H1 (cell line): Measurements from ENCODE around the gene TNFSF4. TPM values are rescaled to one million over a fixed set of nuclear protein-coding genes. Genes with fewer than 3 reads are reported as not detected.

ENCODE experiments used
- CTCF ChIA-PET: fragments of 300-600 bp; sonication (Branson Sonifier 250); formaldehyde crosslinking; loops from one replicate; lab custom pipeline; 2021; ENCODE audit not compliant: partially characterized antibody; lab: Charles Lee
- POLR2A ChIA-PET: fragments of 300-600 bp; sonication (Branson Sonifier 250); formaldehyde crosslinking; loops from one replicate; lab custom pipeline; 2021; ENCODE audit warnings: inconsistent platforms; ENCODE audit not compliant: partially characterized antibody; lab: Charles Lee
- DNase-seq, 2 experiments: peaks; one replicate each; pipeline versions ENCODE4 v3.0.0 to v3.0.0-alpha.2; 2010 to 2022; ENCODE audit warnings: low spot score in 2 of 2, low read depth in 1 of 2, mixed read lengths in 1 of 2
- FAIRE-seq: peaks from 2 replicates; lab custom pipeline; 2011; peaks lifted over from hg19 to GRCh38; lab: Jason Lieb, UNC
- H2AFZ ChIP-seq: 2 replicates; pipeline ENCODE4 v1.8.1; 2012; ENCODE audit warnings: low read length, inconsistent platforms
- H2AK5ac ChIP-seq: 2 replicates; pipeline ENCODE4 v1.6.1; 2013; ENCODE audit warnings: low read depth, low read length
- H2BK120ac ChIP-seq: replicated peaks from 2 replicates; pipeline ENCODE3; 2013; ENCODE audit warnings: low read depth, low read length, inconsistent platforms
- H2BK12ac ChIP-seq: 2 replicates; pipeline ENCODE4 v1.6.1; 2013; ENCODE audit warnings: low read depth, low read length
- H2BK15ac ChIP-seq: 2 replicates; pipeline ENCODE4 v1.6.1; 2013; ENCODE audit warnings: low read length
- H2BK20ac ChIP-seq: 2 replicates; pipeline ENCODE4 v1.6.1; 2013; ENCODE audit warnings: low read length
- H2BK5ac ChIP-seq: 2 replicates; pipeline ENCODE4 v1.6.1; 2013; ENCODE audit warnings: low read depth, low read length
- H3K14ac ChIP-seq: 2 replicates; pipeline ENCODE4 v1.6.1; 2013; ENCODE audit warnings: inconsistent platforms; ENCODE audit not compliant: insufficient read length
- H3K18ac ChIP-seq: 2 replicates; pipeline ENCODE4 v1.6.1; 2013; ENCODE audit warnings: low read length; ENCODE audit errors: extremely low read depth
- H3K23ac ChIP-seq: 2 replicates; pipeline ENCODE4 v1.6.1; 2013; ENCODE audit warnings: inconsistent platforms; ENCODE audit not compliant: insufficient read length
- H3K23me2 ChIP-seq: 2 replicates; pipeline ENCODE4 v1.6.1; 2013; ENCODE audit warnings: low read depth, low read length
- H3K27ac ChIP-seq: 2 replicates; pipeline ENCODE4 v1.6.1; 2011; ENCODE audit warnings: low read depth, low read length, inconsistent platforms
- H3K27me3 ChIP-seq, 4 experiments: replicated peaks in 1 of 4; 1 replicate in 1 of 4; 2 replicates in 3 of 4; pipeline versions ENCODE4 v1.6.1 to v1.8.1; 2011 to 2013; ENCODE audit warnings: low read length in 3 of 4, mild to moderate bottlenecking in 3 of 4, inconsistent platforms in 2 of 4, mixed read lengths in 2 of 4, moderate library complexity in 1 of 4; ENCODE audit not compliant: control insufficient read depth in 3 of 4, insufficient read depth in 3 of 4; ENCODE audit errors: extremely low read depth in 1 of 4
- H3K36me3 ChIP-seq, 4 experiments: 2 replicates each; pipeline versions ENCODE4 v1.6.1 to v1.8.1; 2011 to 2013; ENCODE audit warnings: mild to moderate bottlenecking in 4 of 4, low read length in 3 of 4, moderate library complexity in 2 of 4, control low read depth in 1 of 4, inconsistent platforms in 1 of 4; ENCODE audit not compliant: insufficient read depth in 4 of 4, control insufficient read depth in 2 of 4
- H3K4ac ChIP-seq: replicated peaks from 2 replicates; pipeline ENCODE3; 2013; ENCODE audit warnings: low read length, low read depth, mixed read lengths, inconsistent platforms; ENCODE audit not compliant: insufficient read length
- H3K4me1 ChIP-seq, 4 experiments: replicated peaks in 1 of 4; 1 replicate in 1 of 4; 2 replicates in 3 of 4; pipeline versions ENCODE4 v1.6.1 to v1.8.1; 2011 to 2013; ENCODE audit warnings: low read length in 3 of 4, inconsistent platforms in 2 of 4, mixed read lengths in 1 of 4; ENCODE audit not compliant: insufficient read depth in 4 of 4, control insufficient read depth in 3 of 4
- H3K4me2 ChIP-seq, 2 experiments: 2 replicates each; pipeline versions ENCODE4 v1.6.1 to v1.8.1; 2011 to 2013; ENCODE audit warnings: low read depth in 2 of 2, low read length in 2 of 2, control low read depth in 1 of 2, inconsistent platforms in 1 of 2, mild to moderate bottlenecking in 1 of 2; ENCODE audit not compliant: insufficient read depth in 1 of 2
- H3K4me3 ChIP-seq, 4 experiments: fragments of 200-600, 300-600 bp in 1 of 4; sonication (generic), shearing (Covaris generic), sonication (Bioruptor Twin) in 1 of 4; 2 replicates each; pipeline versions ENCODE4 v1.5.1 to v1.8.1; 2011 to 2016; ENCODE audit warnings: low read length in 4 of 4, low read depth in 3 of 4, control low read depth in 2 of 4, inconsistent platforms in 2 of 4, mild to moderate bottlenecking in 2 of 4, mixed read lengths in 1 of 4, moderate library complexity in 1 of 4; ENCODE audit not compliant: insufficient read depth in 2 of 4; ENCODE audit errors: extremely low read depth in 1 of 4
- H3K56ac ChIP-seq: replicated peaks from 2 replicates; pipeline ENCODE3; 2013; ENCODE audit warnings: low read depth, mild to moderate bottlenecking, mixed read lengths, low read length, inconsistent platforms; ENCODE audit not compliant: insufficient read length
- H3K79me1 ChIP-seq: 2 replicates; pipeline ENCODE4 v1.6.1; 2013; ENCODE audit warnings: low read depth, low read length, control low read depth
- H3K79me2 ChIP-seq, 2 experiments: 2 replicates each; pipeline versions ENCODE4 v1.6.1 to v1.8.1; 2012 to 2013; ENCODE audit warnings: low read length in 2 of 2, mild to moderate bottlenecking in 2 of 2, inconsistent platforms in 1 of 2; ENCODE audit not compliant: insufficient read depth in 2 of 2, control insufficient read depth in 1 of 2
- H3K9ac ChIP-seq, 4 experiments: replicated peaks in 1 of 4; 1 replicate in 1 of 4; 2 replicates in 3 of 4; pipeline versions ENCODE4 v1.6.1 to v1.8.1; 2011 to 2013; ENCODE audit warnings: low read depth in 3 of 4, low read length in 3 of 4, control low read depth in 2 of 4, mild to moderate bottlenecking in 2 of 4, moderate library complexity in 2 of 4, inconsistent platforms in 1 of 4; ENCODE audit errors: extremely low read depth in 1 of 4
- H3K9me3 ChIP-seq, 2 experiments: 2 replicates each; pipeline versions ENCODE4 v1.6.1 to v1.8.1; 2012 to 2013; ENCODE audit warnings: mild to moderate bottlenecking in 2 of 2, moderate library complexity in 2 of 2, control low read depth in 1 of 2, inconsistent platforms in 1 of 2, low read depth in 1 of 2, low read length in 1 of 2, mixed read lengths in 1 of 2; ENCODE audit not compliant: insufficient read depth in 2 of 2
- H4K20me1 ChIP-seq, 2 experiments: replicated peaks in 1 of 2; 2 replicates each; pipeline versions ENCODE3 to v1.8.1; 2011 to 2013; ENCODE audit warnings: inconsistent platforms in 2 of 2, low read length in 2 of 2, mild to moderate bottlenecking in 1 of 2; ENCODE audit not compliant: insufficient read depth in 2 of 2, control insufficient read depth in 1 of 2
- H4K5ac ChIP-seq: 2 replicates; pipeline ENCODE4 v1.6.1; 2013; ENCODE audit warnings: low read length, low read depth, mixed read lengths, inconsistent platforms; ENCODE audit not compliant: insufficient read length
- H4K8ac ChIP-seq: 2 replicates; pipeline ENCODE4 v1.8.0; 2013; ENCODE audit warnings: mild to moderate bottlenecking, moderate library complexity, low read length, inconsistent platforms; ENCODE audit not compliant: insufficient read depth; ENCODE audit errors: extremely low read depth
- H4K91ac ChIP-seq: replicated peaks from 2 replicates; pipeline ENCODE3; 2013; ENCODE audit warnings: low read length, mixed read lengths, inconsistent platforms; ENCODE audit not compliant: insufficient read length
- ASH2L ChIP-seq: fragments of 200-600, 300-600 bp; sonication (generic); IDR thresholded peaks from one replicate; pipeline ENCODE4 v1.7.1; 2017; ENCODE audit warnings: low read length
- ATF3 ChIP-seq: IDR thresholded peaks from 2 replicates; pipeline ENCODE4 v1.6.1; 2011; ENCODE audit warnings: low read depth, mild to moderate bottlenecking, low read length; ENCODE audit not compliant: insufficient read depth
- BRCA1 ChIP-seq: IDR thresholded peaks from 2 replicates; pipeline ENCODE4 v1.6.1; 2012; ENCODE audit warnings: low read depth, low read length, improper control_type of control experiment
- FOSL1 ChIP-seq: IDR thresholded peaks from 2 replicates; pipeline ENCODE4 v1.6.1; 2011; ENCODE audit warnings: mild to moderate bottlenecking, low read depth, low read length, moderate library complexity; ENCODE audit not compliant: insufficient read depth
- HDAC2 ChIP-seq, 2 experiments: fragments of 300-600 bp in 1 of 2; sonication (generic) in 1 of 2; IDR thresholded peaks; 2 replicates each; pipeline ENCODE4 v1.6.1; 2011 to 2012; ENCODE audit warnings: low read depth in 2 of 2, low read length in 2 of 2, mild to moderate bottlenecking in 2 of 2, moderate library complexity in 2 of 2, borderline replicate concordance in 1 of 2, inconsistent platforms in 1 of 2
- JUND ChIP-seq: IDR thresholded peaks from 2 replicates; pipeline ENCODE4 v1.6.1; 2011; ENCODE audit warnings: mild to moderate bottlenecking, improper control_type of control experiment, low read length
- KDM1A ChIP-seq: fragments of 200-600, 300-600 bp; sonication (generic); IDR thresholded peaks from 2 replicates; pipeline ENCODE4 v1.7.1; 2016; ENCODE audit warnings: mild to moderate bottlenecking, low read length, borderline replicate concordance
- POU5F1 ChIP-seq: IDR thresholded peaks from 2 replicates; pipeline ENCODE4 v1.6.1; 2011; ENCODE audit warnings: low read depth, mild to moderate bottlenecking, low read length, moderate library complexity
- RFX5 ChIP-seq: IDR thresholded peaks from 2 replicates; pipeline ENCODE4 v1.6.1; 2011; ENCODE audit warnings: low read depth, low read length, improper control_type of control experiment, borderline replicate concordance
- RXRA ChIP-seq: IDR thresholded peaks from 2 replicates; pipeline ENCODE4 v1.6.1; 2011; ENCODE audit warnings: low read depth, mild to moderate bottlenecking, low read length, moderate library complexity; ENCODE audit not compliant: insufficient read depth
- SIRT6 ChIP-seq: IDR thresholded peaks from one replicate; pipeline ENCODE4 v1.7.1; 2012; ENCODE audit warnings: low read length, inconsistent platforms
- TAF7 ChIP-seq: optimal IDR thresholded peaks from 2 replicates; pipeline ENCODE3; 2011; ENCODE audit warnings: low read depth, mild to moderate bottlenecking, inconsistent platforms, low read length, moderate library complexity, borderline replicate concordance
- TCF12 ChIP-seq: IDR thresholded peaks from 2 replicates; pipeline ENCODE4 v1.6.1; 2011; ENCODE audit warnings: low read depth, mild to moderate bottlenecking, low read length
- ZNF274 ChIP-seq: IDR thresholded peaks from 2 replicates; pipeline ENCODE4 v1.7.0; 2012; ENCODE audit warnings: low read length, borderline replicate concordance; ENCODE audit errors: extremely low read depth
- WGBS, 2 experiments: shearing (Covaris generic) in 1 of 2; methylation state at CpG; one replicate each; pipeline versions ENCODE4 v1.1.6 to v1.1.7; 2013 to 2015; ENCODE audit warnings: low lambda C conversion rate in 2 of 2, mixed read lengths in 2 of 2, inconsistent platforms in 1 of 2, low coverage in 1 of 2, missing lambda C conversion rate in 1 of 2; ENCODE audit not compliant: insufficient replicate concordance in 2 of 2, insufficient coverage in 1 of 2, insufficient read length in 1 of 2; ENCODE audit errors: extremely low coverage in 1 of 2, missing lambda C conversion rate in 1 of 2; 5-methylcytosine and 5-hydroxymethylcytosine counted together
- polyA plus RNA-seq, 7 experiments: library from polyadenylated mRNA; depleted of rRNA in 3 of 7; stranded (reverse) in 5 of 7; unstranded in 2 of 7; fragments of >200 nt in 5 of 7; fragments of 200-250 nt in 2 of 7; gene quantifications; 1 replicate in 5 of 7; 2 replicates in 1 of 7; 4 replicates in 1 of 7; pipeline versions ENCODE4 v1.2.1 to v1.2.3, GENCODE V29; 2011 to 2013; ENCODE audit warnings: missing spikeins in 2 of 7, mixed read lengths in 2 of 7
- total RNA-seq: library from RNA; stranded (reverse); fragmentation: NEBNext Ultra II Directional; extraction: Animal tissue kit (Norgen Biotek cat#: 25700); gene quantifications from 2 replicates; pipeline ENCODE4 v1.2.1, GENCODE V29; 2021

TNFSF4 gene
- total and polyA plus RNA-seq, 2 of the 8 experiments (the other 6 are each of a cell fraction or from before 2014, with no cell fraction given) = 0.54 to 0.63 TPM

GRCh38 chr1:173210283-173210682 lies 3.2 kb upstream of the TNFSF4 start:
- Histone ChIP-seq H3K14ac (no peak overlapping the region), H4K91ac (no peak overlapping the region), H3K23me2 (no peaks in the 10 kb centered on the region), H3K4me1 (peaks cover 0 to 2% (median 2%) of the 10 kb centered on the region in 4 experiments; a peak in 4 of 7 replicates), H2AK5ac (no peak overlapping the region; the same call in 1 of the 2 replicates), H3K56ac (no peak overlapping the region), H3K36me3 (no peaks in the 10 kb centered on the region), H3K4ac (no peak overlapping the region), H3K79me1 (no peaks in the 10 kb centered on the region), H3K79me2 (no peaks in the 10 kb centered on the region), H4K20me1 (no peaks in the 10 kb centered on the region), H4K5ac (no peak overlapping the region), H2BK12ac (no peak overlapping the region), H2BK120ac (no peak overlapping the region), H3K4me3 (no peak overlapping the region), H2BK15ac (no peak overlapping the region), H3K27ac (no peak overlapping the region), H3K27me3 (peaks cover 4 to 33% (median 21%) of the 10 kb centered on the region in 4 experiments), H2BK5ac (no peak overlapping the region), H3K18ac (no peak overlapping the region), H3K9ac (no peak overlapping the region), H4K8ac (no peak overlapping the region), H3K23ac (no peak overlapping the region), H3K4me2 (no peak overlapping the region), H3K9me3 (no peaks in the 10 kb centered on the region), H2BK20ac (no peak overlapping the region), H2AFZ (no peak overlapping the region)
- ChIA-PET POLR2A (no interaction called here), CTCF (interaction anchor here (1.3 to 1.7 kb wide), 3 partner anchors 9 to 465 kb away, joined by 3 to 6 read pairs (median 4); no protein-coding TSS in a partner anchor)
- 84% methylated on average over 2 of the region's 2 CpGs; no CpG with 5 or more reads in 1 of the 2 experiments for WGBS, 2 experiments
- DNase-seq = no peak
- no peak for FAIRE-seq
- no peak for TF ChIP-seq ATF3
- no peak for TF ChIP-seq BRCA1
- TF ChIP-seq KDM1A = no peak
- TF ChIP-seq ZNF274 = no peak
- no peak for TF ChIP-seq TAF7
- no peak for TF ChIP-seq RFX5
- no peak for TF ChIP-seq HDAC2 (IDR thresholded peaks at IDR 0.05; ENCODE audit: borderline replicate concordance in 1 of 2, low read depth in 2 of 2, low read length in 2 of 2)
- TF ChIP-seq TCF12 = no peak
- no peak for TF ChIP-seq FOSL1
- no peak for TF ChIP-seq JUND
- TF ChIP-seq SIRT6 = no peak
- no peak for TF ChIP-seq ASH2L
- no peak for TF ChIP-seq RXRA
- TF ChIP-seq POU5F1 = no peak
